Activated CD4-positive, alpha-beta T cell treated with anti-CD3 and anti-CD28 coated beads, Interleukin-2, amount 10 ng/mL, durations not matched to agents 24 days and 14 days (primary cell): Measurements from ENCODE around the gene WDR54. TPM values are rescaled to one million over a fixed set of nuclear protein-coding genes. Genes with fewer than 3 reads are reported as not detected.

Source experiments
- total RNA-seq: library from RNA; stranded (reverse); gene quantifications from 2 replicates; pipeline ENCODE4 v1.2.3, GENCODE V29; 2022

The WDR54 gene
- total RNA-seq, 1 donor from 2014 or later: 78.2 TPM

Other genes starting within 250 kb of the WDR54 start
- gene MOB1A, start 242.9 kb upstream of the WDR54 start, total RNA-seq: 203 and 204 TPM in 2 replicates
- 418 and 439 TPM in 2 replicates for gene MTHFD2, start 223.1 kb upstream of the WDR54 start, total RNA-seq
- gene SLC4A5, start 78.3 kb upstream of the WDR54 start, total RNA-seq: 0.93 and 1.4 TPM in 2 replicates
- 87.1 and 87.2 TPM in 2 replicates for gene DCTN1, start 41.4 kb upstream of the WDR54 start, total RNA-seq
- 1.7 and 2.0 TPM in 2 replicates for gene C2orf81, start 111 bp upstream of the WDR54 start, total RNA-seq
- 1.1 and 2.2 TPM in 2 replicates for gene RTKN, start 20.2 kb downstream of the WDR54 start, total RNA-seq
- gene INO80B, start 33.4 kb downstream of the WDR54 start, total RNA-seq: 51.8 and 54.5 TPM in 2 replicates
- 28.8 and 29.0 TPM in 2 replicates for gene WBP1, start 36.7 kb downstream of the WDR54 start, total RNA-seq
- 84.2 and 85.7 TPM in 2 replicates for gene MOGS, start 43.7 kb downstream of the WDR54 start, total RNA-seq
- gene MRPL53, start 51.0 kb downstream of the WDR54 start, total RNA-seq: 89.0 and 115 TPM in 2 replicates
- 26.5 and 26.9 TPM in 2 replicates for gene CCDC142, start 61.3 kb downstream of the WDR54 start, total RNA-seq
- gene TTC31, start 61.4 kb downstream of the WDR54 start, total RNA-seq: 27.1 and 31.5 TPM in 2 replicates
- 0.36 and 0.40 TPM in 2 replicates for gene LBX2, start 77.9 kb downstream of the WDR54 start, total RNA-seq
- 43.3 and 45.8 TPM in 2 replicates for gene PCGF1, start 86.0 kb downstream of the WDR54 start, total RNA-seq
- gene TLX2, start 92.7 kb downstream of the WDR54 start, total RNA-seq: 0.54 and 0.70 TPM in 2 replicates
- gene DQX1, start 104.5 kb downstream of the WDR54 start, total RNA-seq: 0.59 and 0.68 TPM in 2 replicates
- 170 and 173 TPM in 2 replicates for gene AUP1, start 108.0 kb downstream of the WDR54 start, total RNA-seq
- 49.6 and 56.4 TPM in 2 replicates for gene HTRA2, start 108.2 kb downstream of the WDR54 start, total RNA-seq
- 1.5 and 1.7 TPM in 2 replicates for gene LOXL3, start 132.2 kb downstream of the WDR54 start, total RNA-seq
- gene DOK1, start 133.0 kb downstream of the WDR54 start, total RNA-seq: 33.8 and 34.2 TPM in 2 replicates
- not detected in 2 replicates for gene M1AP, start 226.6 kb downstream of the WDR54 start, total RNA-seq
- 3.5 and 4.8 TPM in 2 replicates for gene SEMA4F, start 232.5 kb downstream of the WDR54 start, total RNA-seq